Loucy (cell line): ENCODE measurements around the gene ADAMTS5.

Source experiments
- H2AFZ ChIP-seq: fragments of 200-600 bp; sonication (generic); 2 replicates; pipeline ENCODE4 v1.6.0; 2016; ENCODE audit warnings: antibody characterized with exemption, mild to moderate bottlenecking, low read length, moderate library complexity
- H3F3A ChIP-seq: fragments of 200-600 bp; 2 replicates; pipeline ENCODE4 v1.6.0; 2016; ENCODE audit warnings: antibody characterized with exemption, low read depth, mild to moderate bottlenecking
- H3K27me3 ChIP-seq: fragments of 200-600 bp; sonication (generic); 2 replicates; pipeline ENCODE4 v1.6.1; 2014; ENCODE audit warnings: low read length, mild to moderate bottlenecking; ENCODE audit not compliant: insufficient read depth, poor library complexity, severe bottlenecking
- H3K36me3 ChIP-seq: fragments of 200-600 bp; sonication (generic); 2 replicates; pipeline ENCODE4 v1.6.1; 2016; ENCODE audit warnings: low read length; ENCODE audit not compliant: insufficient read depth
- H3K4me1 ChIP-seq: fragments of 200-600 bp; sonication (generic); 2 replicates; pipeline ENCODE4 v1.5.1; 2014; ENCODE audit warnings: low read length, mild to moderate bottlenecking; ENCODE audit not compliant: insufficient read depth, poor library complexity, severe bottlenecking
- H3K4me2 ChIP-seq: fragments of 200-600 bp; sonication (generic); 2 replicates; pipeline ENCODE4 v1.6.0; 2014; ENCODE audit warnings: antibody characterized with exemption, low read length, low read depth, mild to moderate bottlenecking; ENCODE audit not compliant: poor library complexity, severe bottlenecking
- H3K4me3 ChIP-seq: fragments of 200-600 bp; sonication (generic); 2 replicates; pipeline ENCODE4 v1.5.1; 2014; ENCODE audit warnings: low read length, mild to moderate bottlenecking, mixed read lengths; ENCODE audit not compliant: poor library complexity, severe bottlenecking
- H3K79me2 ChIP-seq: fragments of 200-600 bp; sonication (generic); 2 replicates; pipeline ENCODE4 v1.6.1; 2014; ENCODE audit warnings: low read length; ENCODE audit not compliant: insufficient read depth
- H3K9ac ChIP-seq: fragments of 200-600 bp; sonication (generic); 2 replicates; pipeline ENCODE4 v1.6.0; 2014; ENCODE audit warnings: mild to moderate bottlenecking, low read depth, low read length, moderate library complexity; ENCODE audit not compliant: poor library complexity, severe bottlenecking
- H3K9me2 ChIP-seq: fragments of 200-600 bp; sonication (generic); replicated peaks from 2 replicates; pipeline ENCODE4 v1.6.1; 2016; ENCODE audit warnings: low read depth, low read length, mixed read lengths
- H3K9me3 ChIP-seq: fragments of 200-600 bp; sonication (generic); 2 replicates; pipeline ENCODE4 v1.6.1; 2014; ENCODE audit warnings: mild to moderate bottlenecking, antibody characterized with exemption, low read length, low read depth; ENCODE audit not compliant: insufficient read depth
- H4K20me1 ChIP-seq: fragments of 200-600 bp; sonication (generic); 2 replicates; pipeline ENCODE4 v1.6.0; 2014; ENCODE audit warnings: antibody characterized with exemption, low read length, mild to moderate bottlenecking; ENCODE audit not compliant: insufficient read depth, poor library complexity, severe bottlenecking
- CTCF ChIP-seq: fragments of 200-600 bp; sonication (generic); conservative IDR thresholded peaks from 2 replicates; pipeline ENCODE4 v1.5.1; 2014; ENCODE audit warnings: mild to moderate bottlenecking, antibody characterized with exemption, low read length
- EZH2phosphoT487 ChIP-seq: fragments of 200-600 bp; IDR thresholded peaks from 2 replicates; pipeline ENCODE4 v1.6.1; 2018; ENCODE audit warnings: antibody characterized with exemption, mild to moderate bottlenecking, moderate library complexity, borderline replicate concordance

ADAMTS5 gene

GRCh38 chr21:26967062-26967913 is at the start of gene ADAMTS5:
TSS of gene ADAMTS5 (minus strand) at chr21:26967088. CDS start at chr21:26966391, 697 bp downstream.
- Histone ChIP-seq H3K4me2 (no peak within 1 kb of the TSS), H3K9ac (no peak within 1 kb of the TSS), H3K9me2 (no peaks in the 10 kb centered on the region), H4K20me1 (no peaks in the 10 kb centered on the region), H3K79me2 (no peaks in the 10 kb centered on the region), H3K4me1 (no peaks in the 10 kb centered on the region), H3F3A (no peaks in the 10 kb centered on the region), H3K36me3 (no peaks in the 10 kb centered on the region), H3K27me3 (no peaks in the 10 kb centered on the region), H3K4me3 (no peak within 1 kb of the TSS), H2AFZ (no peak within 1 kb of the TSS), H3K9me3 (no peaks in the 10 kb centered on the region)
- TF ChIP-seq EZH2phosphoT487 (no peak), CTCF (no peak)

DNA sequence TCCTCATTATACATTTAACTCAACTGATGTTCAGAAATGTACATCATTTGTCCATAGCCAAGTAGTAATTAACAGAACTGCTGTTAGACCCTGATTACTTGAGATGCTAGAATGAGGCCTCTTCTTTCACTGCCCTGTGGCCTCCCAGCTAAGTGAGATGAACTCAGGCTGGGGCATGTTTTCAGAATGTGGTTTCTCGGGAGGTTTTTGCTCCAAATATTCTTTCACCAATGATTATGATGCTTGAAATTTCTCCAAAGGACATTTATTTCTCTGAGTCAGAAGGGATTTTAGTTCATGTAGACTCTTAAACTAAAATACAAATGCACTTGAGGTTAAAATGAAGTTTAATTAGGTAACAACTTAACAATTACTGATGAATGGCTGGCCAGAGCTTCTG is 34.6 kb upstream of the ADAMTS5 start:
- Histone ChIP-seq H3K9ac (no peak overlapping the region), H3K9me3 (peaks cover 4% of the 10 kb centered on the region; the same call in 1 of the 2 replicates), H3K4me2 (no peak overlapping the region), H3K27me3 (no peaks in the 10 kb centered on the region), H3K79me2 (no peaks in the 10 kb centered on the region), H3K4me3 (no peak overlapping the region), H3F3A (no peaks in the 10 kb centered on the region), H3K4me1 (no peaks in the 10 kb centered on the region), H3K36me3 (no peaks in the 10 kb centered on the region), H2AFZ (no peak overlapping the region), H3K9me2 (no peaks in the 10 kb centered on the region), H4K20me1 (no peaks in the 10 kb centered on the region)
- TF ChIP-seq CTCF: no peak
- no peak for TF ChIP-seq EZH2phosphoT487

DNA sequence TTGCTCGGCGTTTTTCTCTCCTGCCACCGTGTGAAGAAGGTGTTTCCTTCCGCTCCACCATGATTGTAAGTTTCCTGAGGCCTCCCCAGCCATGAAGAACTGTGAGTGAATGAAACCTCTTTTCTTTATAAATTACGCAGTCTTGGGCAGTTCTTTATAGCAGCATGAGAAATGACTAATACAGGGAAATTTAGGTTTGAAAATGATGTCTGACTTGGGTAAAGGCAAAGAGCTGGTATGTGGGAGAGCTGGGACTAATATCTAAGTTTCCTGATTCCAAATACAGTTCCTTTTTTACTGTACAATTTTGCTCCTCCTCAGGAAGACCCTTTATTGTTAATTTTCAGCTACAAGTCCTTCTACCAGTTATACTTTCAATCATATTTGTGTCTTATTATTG is 16.7 kb upstream of the ADAMTS5 start:
- TF ChIP-seq EZH2phosphoT487: no peak
- TF ChIP-seq CTCF: no peak
- Histone ChIP-seq H3K36me3 (no peaks in the 10 kb centered on the region), H3K9me3 (no peaks in the 10 kb centered on the region; the same call in 1 of the 2 replicates), H3K4me3 (no peak overlapping the region), H2AFZ (no peak overlapping the region), H4K20me1 (no peaks in the 10 kb centered on the region), H3K9me2 (no peaks in the 10 kb centered on the region), H3K4me1 (no peaks in the 10 kb centered on the region), H3K9ac (no peak overlapping the region), H3F3A (no peaks in the 10 kb centered on the region), H3K4me2 (no peak overlapping the region), H3K79me2 (no peaks in the 10 kb centered on the region), H3K27me3 (no peaks in the 10 kb centered on the region)
